ENCODE results near the gene HMG20A. TPM values are rescaled to one million over a fixed set of nuclear protein-coding genes. Genes with fewer than 3 reads are reported as not detected.

HMG20A gene
- total and polyA plus RNA-seq, 2 of the 13 experiments (the other 11 are each of a cell fraction or from before 2014, with no cell fraction given): 28.0 to 35.2 TPM

DNA sequence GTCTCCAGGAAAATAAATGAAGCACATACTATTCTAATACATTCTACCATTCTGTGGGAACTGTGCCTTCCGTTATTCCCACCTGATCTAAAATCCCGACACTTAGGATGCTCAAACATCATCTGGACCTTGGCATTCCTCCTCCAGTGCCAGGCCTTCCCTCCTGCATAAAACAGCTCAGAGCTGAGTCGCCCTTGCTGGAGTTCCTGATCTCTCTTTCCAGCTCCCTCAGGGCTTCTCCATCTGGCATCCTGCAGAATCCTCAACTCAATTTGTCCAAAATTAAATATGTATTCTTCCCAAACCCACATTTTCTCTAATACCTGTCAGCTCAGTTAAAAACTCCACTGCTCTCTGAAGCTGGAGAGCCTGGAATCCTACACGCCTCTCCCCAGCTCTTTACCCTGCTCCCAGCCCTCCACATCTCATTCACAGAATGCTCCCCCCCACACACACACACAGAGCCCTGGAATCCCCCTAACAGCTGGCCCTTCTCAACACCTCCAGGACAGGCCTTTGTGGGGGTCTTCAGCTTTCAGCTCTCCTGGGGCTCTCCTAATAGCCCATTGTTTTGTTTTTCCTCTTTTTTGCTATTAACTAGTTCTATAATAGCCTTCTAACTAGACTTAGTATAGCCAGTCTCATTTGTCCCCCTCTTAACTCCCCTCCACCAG lies 78.5 kb downstream of the HMG20A start:
- H3K4me2 ChIP-seq (ENCODE audit: low read depth, low read length): no peak overlapping the region
- H3K4me3 ChIP-seq (replicated peaks in 1 of 3; ENCODE audit: insufficient read depth in 1 of 3, low read depth in 2 of 3, low read length in 3 of 3): no peak overlapping the region
- in situ Hi-C loops (cut with HindIII; ENCODE audit: extremely low pct_ligation_motif_present, low pct_unique_long_range_greater_than_20kb): loop anchor here (5.0 kb wide), 1 partner anchor 382 kb away; no protein-coding TSS in a partner anchor
- FAIRE-seq: no peak
- POLR2A ChIA-PET: no interaction called here
- H3K79me2 ChIP-seq (ENCODE audit: insufficient read depth, low read length): no peaks in the 10 kb centered on the region
- ATAC-seq: no peak
- no TSS peak for BruUV-seq (replicated peaks)
- no peak overlapping the region for H3K9ac ChIP-seq (ENCODE audit: insufficient read depth, low read depth, low read length)
- DNase-seq (ENCODE audit: low spot score): no peak
- 84% methylated on average over 4 of the region's 4 CpGs for WGBS (ENCODE audit: low lambda C conversion rate)
- H3K27ac ChIP-seq (ENCODE audit: extremely low read length, insufficient read depth, low read length): no peak overlapping the region
- CTCF ChIA-PET (ENCODE audit: low intra/inter-chr PET ratio, low total read pairs): no interaction called here
- no peaks in the 10 kb centered on the region for H3K27me3 ChIP-seq (ENCODE audit: control insufficient read depth in 1 of 2, insufficient read depth in 2 of 2, low read length in 2 of 2)
- no peak overlapping the region for H2AFZ ChIP-seq (ENCODE audit: low read length)
- intact Hi-C loops (cut with micrococcal nuclease; ENCODE audit: unreplicated experiment): no loop called here
- peaks cover 48% of the 10 kb centered on the region for H3K4me1 ChIP-seq (ENCODE audit: insufficient read depth, low read length)
- no peaks in the 10 kb centered on the region for H3K9me3 ChIP-seq (ENCODE audit: low read length)
- no peaks in the 10 kb centered on the region for H4K20me1 ChIP-seq (ENCODE audit: insufficient read depth, low read length)
- H3K36me3 ChIP-seq (replicated peaks in 1 of 2; ENCODE audit: control insufficient read depth in 1 of 2, insufficient read depth in 2 of 2, low read length in 2 of 2): no peaks in the 10 kb centered on the region
- TF ChIP-seq ARID2 (CRISPR knock-in tag; IDR thresholded peaks at IDR 0.05; ENCODE audit: borderline replicate concordance) (no peak), DPF2 (CRISPR knock-in tag; IDR thresholded peaks at IDR 0.05; ENCODE audit: borderline replicate concordance, low read depth) (no peak), ZNF263 (CRISPR knock-in tag; IDR thresholded peaks at IDR 0.05) (no peak), PHB2 (IDR thresholded peaks at IDR 0.05; ENCODE audit: partially characterized antibody) (no peak), ATF7-NPFF (CRISPR knock-in tag; IDR thresholded peaks at IDR 0.05; ENCODE audit: low read depth) (no peak), TCF7L2 (IDR thresholded peaks at IDR 0.05; ENCODE audit: low read depth, low read length) (no peak), ZFP36L2 (CRISPR knock-in tag; IDR thresholded peaks at IDR 0.05) (no peak)
- TF ChIP-seq, protein P1, sequence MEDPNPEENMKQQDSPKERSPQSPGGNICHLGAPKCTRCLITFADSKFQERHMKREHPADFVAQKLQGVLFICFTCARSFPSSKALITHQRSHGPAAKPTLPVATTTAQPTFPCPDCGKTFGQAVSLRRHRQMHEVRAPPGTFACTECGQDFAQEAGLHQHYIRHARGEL (CRISPR knock-in tag; IDR thresholded peaks at IDR 0.05): no peak
- TF ChIP-seq, protein P2, sequence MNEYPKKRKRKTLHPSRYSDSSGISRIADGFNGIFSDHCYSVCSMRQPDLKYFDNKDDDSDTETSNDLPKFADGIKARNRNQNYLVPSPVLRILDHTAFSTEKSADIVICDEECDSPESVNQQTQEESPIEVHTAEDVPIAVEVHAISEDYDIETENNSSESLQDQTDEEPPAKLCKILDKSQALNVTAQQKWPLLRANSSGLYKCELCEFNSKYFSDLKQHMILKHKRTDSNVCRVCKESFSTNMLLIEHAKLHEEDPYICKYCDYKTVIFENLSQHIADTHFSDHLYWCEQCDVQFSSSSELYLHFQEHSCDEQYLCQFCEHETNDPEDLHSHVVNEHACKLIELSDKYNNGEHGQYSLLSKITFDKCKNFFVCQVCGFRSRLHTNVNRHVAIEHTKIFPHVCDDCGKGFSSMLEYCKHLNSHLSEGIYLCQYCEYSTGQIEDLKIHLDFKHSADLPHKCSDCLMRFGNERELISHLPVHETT (CRISPR knock-in tag; conservative IDR thresholded peaks at IDR 0.05): no peak
- TF ChIP-seq, protein P3, sequence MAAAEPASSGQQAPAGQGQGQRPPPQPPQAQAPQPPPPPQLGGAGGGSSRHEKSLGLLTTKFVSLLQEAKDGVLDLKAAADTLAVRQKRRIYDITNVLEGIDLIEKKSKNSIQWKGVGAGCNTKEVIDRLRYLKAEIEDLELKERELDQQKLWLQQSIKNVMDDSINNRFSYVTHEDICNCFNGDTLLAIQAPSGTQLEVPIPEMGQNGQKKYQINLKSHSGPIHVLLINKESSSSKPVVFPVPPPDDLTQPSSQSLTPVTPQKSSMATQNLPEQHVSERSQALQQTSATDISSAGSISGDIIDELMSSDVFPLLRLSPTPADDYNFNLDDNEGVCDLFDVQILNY (CRISPR knock-in tag; conservative IDR thresholded peaks at IDR 0.05): no peak
- TF ChIP-seq, protein P4, sequence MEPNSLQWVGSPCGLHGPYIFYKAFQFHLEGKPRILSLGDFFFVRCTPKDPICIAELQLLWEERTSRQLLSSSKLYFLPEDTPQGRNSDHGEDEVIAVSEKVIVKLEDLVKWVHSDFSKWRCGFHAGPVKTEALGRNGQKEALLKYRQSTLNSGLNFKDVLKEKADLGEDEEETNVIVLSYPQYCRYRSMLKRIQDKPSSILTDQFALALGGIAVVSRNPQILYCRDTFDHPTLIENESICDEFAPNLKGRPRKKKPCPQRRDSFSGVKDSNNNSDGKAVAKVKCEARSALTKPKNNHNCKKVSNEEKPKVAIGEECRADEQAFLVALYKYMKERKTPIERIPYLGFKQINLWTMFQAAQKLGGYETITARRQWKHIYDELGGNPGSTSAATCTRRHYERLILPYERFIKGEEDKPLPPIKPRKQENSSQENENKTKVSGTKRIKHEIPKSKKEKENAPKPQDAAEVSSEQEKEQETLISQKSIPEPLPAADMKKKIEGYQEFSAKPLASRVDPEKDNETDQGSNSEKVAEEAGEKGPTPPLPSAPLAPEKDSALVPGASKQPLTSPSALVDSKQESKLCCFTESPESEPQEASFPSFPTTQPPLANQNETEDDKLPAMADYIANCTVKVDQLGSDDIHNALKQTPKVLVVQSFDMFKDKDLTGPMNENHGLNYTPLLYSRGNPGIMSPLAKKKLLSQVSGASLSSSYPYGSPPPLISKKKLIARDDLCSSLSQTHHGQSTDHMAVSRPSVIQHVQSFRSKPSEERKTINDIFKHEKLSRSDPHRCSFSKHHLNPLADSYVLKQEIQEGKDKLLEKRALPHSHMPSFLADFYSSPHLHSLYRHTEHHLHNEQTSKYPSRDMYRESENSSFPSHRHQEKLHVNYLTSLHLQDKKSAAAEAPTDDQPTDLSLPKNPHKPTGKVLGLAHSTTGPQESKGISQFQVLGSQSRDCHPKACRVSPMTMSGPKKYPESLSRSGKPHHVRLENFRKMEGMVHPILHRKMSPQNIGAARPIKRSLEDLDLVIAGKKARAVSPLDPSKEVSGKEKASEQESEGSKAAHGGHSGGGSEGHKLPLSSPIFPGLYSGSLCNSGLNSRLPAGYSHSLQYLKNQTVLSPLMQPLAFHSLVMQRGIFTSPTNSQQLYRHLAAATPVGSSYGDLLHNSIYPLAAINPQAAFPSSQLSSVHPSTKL (CRISPR knock-in tag; IDR thresholded peaks at IDR 0.05): no peak
- TF ChIP-seq, protein P5, sequence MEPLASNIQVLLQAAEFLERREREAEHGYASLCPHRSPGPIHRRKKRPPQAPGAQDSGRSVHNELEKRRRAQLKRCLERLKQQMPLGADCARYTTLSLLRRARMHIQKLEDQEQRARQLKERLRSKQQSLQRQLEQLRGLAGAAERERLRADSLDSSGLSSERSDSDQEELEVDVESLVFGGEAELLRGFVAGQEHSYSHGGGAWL (CRISPR knock-in tag; IDR thresholded peaks at IDR 0.05): no peak
- TF ChIP-seq, protein P6, sequence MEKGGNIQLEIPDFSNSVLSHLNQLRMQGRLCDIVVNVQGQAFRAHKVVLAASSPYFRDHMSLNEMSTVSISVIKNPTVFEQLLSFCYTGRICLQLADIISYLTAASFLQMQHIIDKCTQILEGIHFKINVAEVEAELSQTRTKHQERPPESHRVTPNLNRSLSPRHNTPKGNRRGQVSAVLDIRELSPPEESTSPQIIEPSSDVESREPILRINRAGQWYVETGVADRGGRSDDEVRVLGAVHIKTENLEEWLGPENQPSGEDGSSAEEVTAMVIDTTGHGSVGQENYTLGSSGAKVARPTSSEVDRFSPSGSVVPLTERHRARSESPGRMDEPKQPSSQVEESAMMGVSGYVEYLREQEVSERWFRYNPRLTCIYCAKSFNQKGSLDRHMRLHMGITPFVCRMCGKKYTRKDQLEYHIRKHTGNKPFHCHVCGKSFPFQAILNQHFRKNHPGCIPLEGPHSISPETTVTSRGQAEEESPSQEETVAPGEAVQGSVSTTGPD (CRISPR knock-in tag; IDR thresholded peaks at IDR 0.05): no peak

Measured in HepG2 (cell line).